ENCODE data around the gene MARK3. TPM values are rescaled to one million over a fixed set of nuclear protein-coding genes. Genes with fewer than 3 reads are reported as not detected.
A peak's percentile ranks its signal among the peaks of the same experiment; 100 is the strongest.
"Not testable (repeated sequence)": the region's sequence is repeated elsewhere in the genome, so short reads cannot be mapped to it uniquely, and the experiment has no call there.

Gene MARK3
- total and polyA plus RNA-seq, 2 experiments from 2014 or later: 72.9 to 88.3 TPM

GRCh38 chr14:103523575-103523954 is 138.3 kb downstream of the MARK3 start:
- Histone ChIP-seq H3K4me3 (no peak overlapping the region), H3K27me3 (peaks cover 17% of the 10 kb centered on the region), H3K4me1 (ENCODE audit: low read depth) (peaks cover 14% of the 10 kb centered on the region), H3K9me3 (ENCODE audit: low read depth) (no peaks in the 10 kb centered on the region), H3K27ac (no peak overlapping the region), H3K36me3 (no peaks in the 10 kb centered on the region)
- TF ChIP-seq, protein P1, sequence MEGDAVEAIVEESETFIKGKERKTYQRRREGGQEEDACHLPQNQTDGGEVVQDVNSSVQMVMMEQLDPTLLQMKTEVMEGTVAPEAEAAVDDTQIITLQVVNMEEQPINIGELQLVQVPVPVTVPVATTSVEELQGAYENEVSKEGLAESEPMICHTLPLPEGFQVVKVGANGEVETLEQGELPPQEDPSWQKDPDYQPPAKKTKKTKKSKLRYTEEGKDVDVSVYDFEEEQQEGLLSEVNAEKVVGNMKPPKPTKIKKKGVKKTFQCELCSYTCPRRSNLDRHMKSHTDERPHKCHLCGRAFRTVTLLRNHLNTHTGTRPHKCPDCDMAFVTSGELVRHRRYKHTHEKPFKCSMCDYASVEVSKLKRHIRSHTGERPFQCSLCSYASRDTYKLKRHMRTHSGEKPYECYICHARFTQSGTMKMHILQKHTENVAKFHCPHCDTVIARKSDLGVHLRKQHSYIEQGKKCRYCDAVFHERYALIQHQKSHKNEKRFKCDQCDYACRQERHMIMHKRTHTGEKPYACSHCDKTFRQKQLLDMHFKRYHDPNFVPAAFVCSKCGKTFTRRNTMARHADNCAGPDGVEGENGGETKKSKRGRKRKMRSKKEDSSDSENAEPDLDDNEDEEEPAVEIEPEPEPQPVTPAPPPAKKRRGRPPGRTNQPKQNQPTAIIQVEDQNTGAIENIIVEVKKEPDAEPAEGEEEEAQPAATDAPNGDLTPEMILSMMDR (IDR thresholded peaks at IDR 0.05; ENCODE audit: low read depth, low read length): no peak
- no peak for DNase-seq (ENCODE audit: low read depth in 1 of 2, low spot score in 1 of 2)

- no peak for DNase-seq (ENCODE audit: low read depth in 1 of 2, low spot score in 1 of 2)
- Histone ChIP-seq H3K27me3 (peaks cover 17% of the 10 kb centered on the region), H3K4me3 (no peak overlapping the region), H3K4me1 (ENCODE audit: low read depth) (peaks cover 14% of the 10 kb centered on the region), H3K36me3 (no peaks in the 10 kb centered on the region), H3K27ac (no peak overlapping the region), H3K9me3 (ENCODE audit: low read depth) (no peaks in the 10 kb centered on the region)
- TF ChIP-seq, protein P1 (IDR thresholded peaks at IDR 0.05; ENCODE audit: low read depth, low read length): no peak
Measured at GRCh38 chr14:103524002-103524935, 139.1 kb downstream of the MARK3 start.

GRCh38 chr14:103525430-103526246 is 140.4 kb downstream of the MARK3 start:
- DNase-seq (ENCODE audit: low read depth in 1 of 2, low spot score in 1 of 2); H3K4me3 ChIP-seq; H3K9me3 ChIP-seq (ENCODE audit: low read depth); H3K36me3 ChIP-seq: not testable (repeated sequence)
- Histone ChIP-seq H3K27me3 (peaks cover 17% of the 10 kb centered on the region), H3K27ac (peak overlapping the region; percentile 36), H3K4me1 (ENCODE audit: low read depth) (peaks cover 14% of the 10 kb centered on the region)

DNA sequence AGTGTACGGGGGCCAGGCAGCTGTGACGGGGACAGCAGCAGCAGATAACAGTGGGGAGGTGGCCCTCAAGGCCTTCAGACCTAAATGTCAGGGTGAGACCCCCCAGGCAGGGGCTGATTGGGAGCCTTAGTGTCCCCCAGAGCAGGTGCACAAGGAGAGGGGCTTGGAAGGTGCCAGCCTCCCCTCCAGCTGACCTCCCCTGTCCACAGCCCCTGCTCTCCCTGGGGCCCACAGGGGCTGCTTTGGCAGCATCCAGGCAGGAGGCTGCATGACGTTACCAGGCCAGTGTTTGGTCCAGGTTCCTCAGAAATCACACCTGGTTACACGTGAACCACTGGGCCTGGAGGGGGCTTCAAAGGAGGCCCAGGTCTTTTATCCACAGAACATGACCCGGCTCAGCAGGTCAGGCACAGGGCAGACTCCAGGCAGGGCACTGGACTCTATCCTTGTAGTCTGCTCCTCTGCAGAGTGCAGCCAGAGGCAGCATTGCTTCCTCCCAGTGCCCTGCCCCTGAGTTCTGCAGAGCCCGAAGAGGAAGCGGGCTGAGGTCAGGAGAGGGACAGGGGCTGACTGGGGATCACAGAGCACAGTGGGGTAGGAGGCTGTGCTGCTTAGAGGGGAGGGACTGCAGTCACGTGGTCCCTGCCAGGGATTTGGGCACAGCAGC is 141.2 kb downstream of the MARK3 start:
- H3K4me1 ChIP-seq (ENCODE audit: low read depth): peaks cover 14% of the 10 kb centered on the region

DNA sequence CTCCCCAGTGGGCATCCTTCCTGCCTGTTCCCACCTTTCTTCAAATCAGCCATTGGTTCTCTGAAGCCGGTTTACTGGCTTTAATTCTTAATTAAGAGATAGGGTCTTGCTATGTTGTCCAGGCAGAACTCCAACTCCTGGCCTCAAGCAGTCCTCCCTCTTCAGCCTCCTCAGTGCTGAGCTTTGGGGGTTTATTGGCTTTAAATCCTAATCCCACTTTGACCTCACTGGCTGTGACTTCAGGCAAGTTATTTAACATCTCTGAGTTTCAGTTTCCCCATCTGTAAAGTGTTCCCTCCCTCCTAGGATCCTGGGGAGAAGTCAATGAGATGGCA is 141.7 kb downstream of the MARK3 start:
- peaks cover 14% of the 10 kb centered on the region for H3K4me1 ChIP-seq (ENCODE audit: low read depth)
- peaks cover 15% of the 10 kb centered on the region for H3K27me3 ChIP-seq
- no peaks in the 10 kb centered on the region for H3K9me3 ChIP-seq (ENCODE audit: low read depth)
- DNase-seq (ENCODE audit: low read depth in 1 of 2, low spot score in 1 of 2): no peak
- H3K4me3 ChIP-seq: no peak overlapping the region
- H3K27ac ChIP-seq: no peak overlapping the region
- no peaks in the 10 kb centered on the region for H3K36me3 ChIP-seq
- TF ChIP-seq, protein P1 (IDR thresholded peaks at IDR 0.05; ENCODE audit: low read depth, low read length): no peak

More for the DNA sequence above, 141.2 kb downstream of the MARK3 start:
- no peak for DNase-seq (ENCODE audit: low read depth in 1 of 2, low spot score in 1 of 2)
- Histone ChIP-seq H3K9me3 (ENCODE audit: low read depth) (no peaks in the 10 kb centered on the region), H3K27me3 (peaks cover 17% of the 10 kb centered on the region), H3K36me3 (no peaks in the 10 kb centered on the region), H3K27ac (no peak overlapping the region), H3K4me3 (no peak overlapping the region)
- TF ChIP-seq, protein P1 (IDR thresholded peaks at IDR 0.05; ENCODE audit: low read depth, low read length): no peak

Measured in cardiac muscle cell (in vitro differentiated cells and primary cell).